ENCODE results near the gene ADAM15. TPM values are rescaled to one million over a fixed set of nuclear protein-coding genes. Genes with fewer than 3 reads are reported as not detected.

ADAM15 gene
- total RNA-seq, 1 donor from 2014 or later: 11.3 TPM

DNA sequence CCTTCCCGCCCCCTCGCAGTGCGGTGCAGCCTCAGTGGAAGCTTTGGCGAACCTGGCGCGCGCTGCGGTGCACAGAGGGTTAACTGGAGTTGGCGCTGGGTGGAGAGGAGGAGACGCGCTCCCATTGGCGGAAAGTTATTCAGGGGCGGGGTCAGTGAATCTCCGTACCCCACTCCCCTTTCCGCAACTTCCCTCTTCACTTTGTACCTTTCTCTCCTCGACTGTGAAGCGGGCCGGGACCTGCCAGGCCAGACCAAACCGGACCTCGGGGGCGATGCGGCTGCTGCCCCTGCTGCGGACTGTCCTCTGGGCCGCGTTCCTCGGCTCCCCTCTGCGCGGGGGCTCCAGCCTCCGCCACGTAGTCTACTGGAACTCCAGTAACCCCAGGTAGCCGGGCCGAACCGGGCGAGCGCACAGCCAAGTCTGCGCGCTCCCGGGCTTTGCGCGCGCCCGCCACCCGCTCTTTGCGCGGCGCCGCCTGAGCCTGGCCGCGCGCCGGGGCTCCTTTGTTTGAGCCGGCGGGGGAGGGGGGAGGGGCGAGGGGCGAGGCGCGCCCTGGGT is 12.5 kb downstream of the ADAM15 start, which contains the start of gene EFNA4:
EFNA4 (plus strand) TSS at position 191 of the 561 bp plus-strand sequence; CDS start at position 275, 84 bp downstream.
- ATAC-seq (ENCODE audit: low read depth) (peak; percentile 83), DNase-seq (peak; percentile 73)
- H3K36me3 Mint-ChIP-seq (ENCODE audit: low read depth): peaks cover 15% of the 10 kb centered on the region
- H3K27me3 Mint-ChIP-seq: no peaks in the 10 kb centered on the region
- H3K4me1 Mint-ChIP-seq: peaks cover 50% of the 10 kb centered on the region
- peak within 1 kb of the TSS; percentile 83 for H3K4me3 Mint-ChIP-seq
- POLR2A ChIA-PET: interaction anchor here (1.0 to 4.4 kb wide), 8 partner anchors 9 to 127 kb away, joined by 3 to 54 read pairs (median 4); partner anchors contain the start of gene PMVK
- CTCF ChIA-PET: interaction anchor here (1.1 to 9.2 kb wide), 6 partner anchors 12 to 104 kb away, joined by 3 to 101 read pairs (median 21); partner anchors contain the start of gene ADAM15
- no peaks in the 10 kb centered on the region for H3K9me3 Mint-ChIP-seq
- peak within 1 kb of the TSS; percentile 67 for H3K27ac Mint-ChIP-seq
- TF ChIP-seq CTCF (IDR thresholded peaks at IDR 0.05): no peak
- intact Hi-C loops (cut with micrococcal nuclease): loop anchor here (1.0 to 5.0 kb wide), 6 partner anchors 8 to 736 kb away; partner anchors contain the start of genes ADAR, ATP8B2 and ZBTB7B

GRCh38 chr1:155064111-155064831 is 13.2 kb downstream of the ADAM15 start:
- CTCF ChIA-PET: interaction anchor here (0.9 to 9.2 kb wide), 5 partner anchors 17 to 108 kb away, joined by 3 to 101 read pairs (median 5); partner anchors contain the start of gene KRTCAP2
- POLR2A ChIA-PET: interaction anchor here (1.0 to 4.4 kb wide), 9 partner anchors 8 to 128 kb away, joined by 3 to 54 read pairs (median 4); partner anchors contain the start of genes EFNA3 and PMVK
- intact Hi-C loops (cut with micrococcal nuclease): loop anchor here (5.0 kb wide), 2 partner anchors 457 to 737 kb away; partner anchors contain the start of genes ADAR and ATP8B2
- H3K36me3 Mint-ChIP-seq (ENCODE audit: low read depth): peaks cover 20% of the 10 kb centered on the region
- H3K27ac Mint-ChIP-seq: peak overlapping the region; percentile 20
- no peak for DNase-seq
- no peaks in the 10 kb centered on the region for H3K9me3 Mint-ChIP-seq
- no peak for TF ChIP-seq CTCF (IDR thresholded peaks at IDR 0.05)
- peak overlapping the region; percentile 83 for H3K4me3 Mint-ChIP-seq
- no peak for ATAC-seq (ENCODE audit: low read depth)
- H3K27me3 Mint-ChIP-seq: no peaks in the 10 kb centered on the region
- peaks cover 52% of the 10 kb centered on the region for H3K4me1 Mint-ChIP-seq

- ChIA-PET CTCF (interaction anchor here (0.9 to 9.2 kb wide), 3 partner anchors 19 to 108 kb away, joined by 5 to 101 read pairs (median 84); partner anchors contain the start of gene KRTCAP2), POLR2A (interaction anchor here (0.7 to 4.4 kb wide), 5 partner anchors 13 to 399 kb away, joined by 3 to 54 read pairs (median 3); partner anchors contain the start of gene EFNA3)
- Mint-ChIP-seq H3K4me3 (peak overlapping the region; percentile 83), H3K27ac (peak overlapping the region; percentile 20), H3K27me3 (no peaks in the 10 kb centered on the region), H3K4me1 (peaks cover 54% of the 10 kb centered on the region), H3K36me3 (ENCODE audit: low read depth) (peaks cover 22% of the 10 kb centered on the region), H3K9me3 (no peaks in the 10 kb centered on the region)
- DNase-seq (no peak), ATAC-seq (ENCODE audit: low read depth) (no peak)
- TF ChIP-seq CTCF (IDR thresholded peaks at IDR 0.05): no peak
- intact Hi-C loops (cut with micrococcal nuclease): loop anchor here (5.0 kb wide), 2 partner anchors 458 to 738 kb away; partner anchors contain the start of genes ADAR and ATP8B2
Measured at GRCh38 chr1:155064832-155065429, 13.8 kb downstream of the ADAM15 start.

DNA sequence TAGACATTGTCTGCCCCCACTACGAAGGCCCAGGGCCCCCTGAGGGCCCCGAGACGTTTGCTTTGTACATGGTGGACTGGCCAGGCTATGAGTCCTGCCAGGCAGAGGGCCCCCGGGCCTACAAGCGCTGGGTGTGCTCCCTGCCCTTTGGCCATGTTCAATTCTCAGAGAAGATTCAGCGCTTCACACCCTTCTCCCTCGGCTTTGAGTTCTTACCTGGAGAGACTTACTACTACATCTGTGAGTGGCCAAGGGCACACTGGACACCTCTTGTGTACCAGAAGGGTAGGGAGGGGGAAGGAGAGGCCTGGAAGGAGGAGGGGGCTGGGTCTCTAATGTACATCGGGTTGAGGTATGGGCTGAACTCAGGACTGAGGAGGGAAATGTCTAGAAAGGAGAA is 15.7 kb downstream of the ADAM15 start:
- no peaks in the 10 kb centered on the region for H3K9me3 Mint-ChIP-seq
- no peak overlapping the region for H3K4me3 Mint-ChIP-seq
- H3K36me3 Mint-ChIP-seq (ENCODE audit: low read depth): peaks cover 22% of the 10 kb centered on the region
- POLR2A ChIA-PET: interaction anchor here (1.0 to 2.6 kb wide), 2 partner anchors 18 to 131 kb away, joined by 3 to 8 read pairs; partner anchors contain the start of gene PMVK
- no peaks in the 10 kb centered on the region for H3K27me3 Mint-ChIP-seq
- intact Hi-C loops (cut with micrococcal nuclease): no loop called here
- TF ChIP-seq CTCF (IDR thresholded peaks at IDR 0.05): no peak
- DNase-seq: no peak
- peaks cover 60% of the 10 kb centered on the region for H3K4me1 Mint-ChIP-seq
- CTCF ChIA-PET: interaction anchor here (5.6 kb wide), 1 partner anchor 17 kb away, joined by 84 read pairs; no protein-coding TSS in a partner anchor
- no peak for ATAC-seq (ENCODE audit: low read depth)
- no peak overlapping the region for H3K27ac Mint-ChIP-seq

Measured in activated B cell treated with CpG ODN at 0.5 μM for 24 hours (primary cell).